Non-pigmented ciliary epithelial cell (primary cell): ENCODE measurements around the gene ARHGAP27.
A peak's percentile ranks its signal among the peaks of the same experiment; 100 is the strongest.

ENCODE experiments used
- DNase-seq: peaks from one replicate; pipeline ENCODE4 v3.0.0-alpha.2; 2010; ENCODE audit warnings: low read depth

ARHGAP27 gene

GRCh38 chr17:45385331-45385997 lies 47.2 kb downstream of the ARHGAP27 start:
- peak; percentile 28 for DNase-seq

GRCh38 chr17:45384789-45385262 lies 47.8 kb downstream of the ARHGAP27 start:
- no peak for DNase-seq

DNA sequence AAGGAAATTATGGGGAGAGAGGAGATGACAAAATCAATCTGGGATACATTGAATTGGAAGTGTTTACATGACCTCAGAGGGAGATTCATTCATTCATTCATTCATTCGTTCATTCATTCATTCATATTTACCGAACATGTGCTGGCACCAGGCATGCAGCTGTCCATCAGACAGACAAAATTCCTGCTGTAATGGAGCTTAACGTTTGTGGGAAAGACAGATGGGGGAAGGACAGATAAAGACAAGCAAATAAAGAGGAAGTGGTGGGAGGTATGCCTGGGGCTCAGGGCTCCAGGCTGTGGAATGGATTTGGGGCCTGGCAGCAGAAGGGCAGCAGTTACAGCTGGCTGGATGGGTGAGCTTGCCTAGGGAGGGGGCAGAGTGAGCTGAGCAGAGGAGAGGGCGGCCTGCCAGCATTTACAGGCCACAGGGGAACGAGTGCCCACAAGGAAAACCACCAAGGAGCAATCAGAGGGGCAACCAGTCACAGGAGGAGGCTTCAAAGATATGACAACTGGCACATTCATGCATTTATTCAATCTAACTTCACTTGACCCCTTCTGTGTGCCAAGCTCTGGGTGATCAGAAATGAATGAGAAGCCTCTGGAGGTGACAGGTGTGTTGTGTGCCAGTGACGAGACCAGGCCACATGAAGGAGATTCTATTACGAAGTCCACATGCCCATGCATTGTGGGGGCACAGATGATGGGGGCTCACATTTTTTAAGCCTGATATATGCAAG lies 48.5 kb downstream of the ARHGAP27 start:
- DNase-seq: no peak

DNA sequence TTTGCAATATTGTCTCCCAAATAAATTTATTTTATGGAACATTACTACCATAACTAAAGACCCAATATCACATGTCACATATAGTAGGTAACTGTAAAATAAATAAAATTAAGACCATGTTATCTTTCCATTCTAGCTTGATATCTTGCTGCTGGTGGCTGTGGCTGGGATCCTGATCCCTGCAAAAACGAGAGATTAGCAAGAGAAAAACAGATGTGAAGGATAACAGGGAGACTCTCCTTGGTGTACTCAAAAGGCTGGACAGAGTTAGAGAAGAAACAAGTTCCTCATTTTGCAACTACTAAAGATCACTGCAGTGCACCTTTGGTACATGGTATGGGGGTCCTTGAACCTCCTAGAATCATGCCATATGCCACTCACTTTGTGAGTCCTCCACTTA lies 49.7 kb downstream of the ARHGAP27 start:
- DNase-seq: no peak

GRCh38 chr17:45382226-45382625 lies 50.4 kb downstream of the ARHGAP27 start:
- DNase-seq: no peak

- DNase-seq: no peak
These were observed 51.7 kb downstream of the ARHGAP27 start for GRCh38 chr17:45380991-45381390.

DNA sequence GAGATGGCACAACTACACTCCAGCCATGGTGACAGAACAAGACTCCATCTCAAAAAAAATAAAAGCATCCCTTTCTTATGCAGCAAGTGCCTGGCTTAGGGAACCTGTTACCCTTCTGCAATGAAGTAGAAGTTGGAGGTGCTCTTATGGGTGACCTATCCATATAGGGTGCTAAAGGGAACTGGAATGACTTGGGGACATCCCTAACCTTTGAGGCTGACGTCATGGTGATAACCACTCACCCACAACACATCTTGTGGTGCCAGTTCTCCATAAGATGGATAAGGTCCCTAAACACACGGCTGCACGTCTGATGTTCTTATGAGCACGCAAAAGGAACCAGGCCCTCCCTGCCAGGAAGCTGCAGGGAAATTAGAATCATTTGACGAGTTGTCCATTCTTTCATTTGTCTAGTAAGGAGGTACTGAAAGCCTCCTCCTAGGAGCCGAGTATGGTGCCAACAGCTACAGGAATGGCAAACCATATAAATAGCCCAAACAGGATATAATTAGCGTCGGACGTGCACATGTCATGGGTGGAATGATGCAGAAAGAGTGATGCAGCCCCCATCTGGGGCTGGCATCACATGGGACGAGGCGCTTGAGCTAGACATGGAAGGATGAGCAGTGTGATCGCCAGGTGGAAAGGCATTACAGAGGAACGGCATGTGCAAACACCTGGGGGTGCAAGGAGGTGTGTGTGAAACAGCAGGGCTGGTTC lies 52.5 kb downstream of the ARHGAP27 start:
- DNase-seq: no peak

GRCh38 chr17:45377401-45377800 lies 55.3 kb downstream of the ARHGAP27 start:
- DNase-seq: no peak

DNA sequence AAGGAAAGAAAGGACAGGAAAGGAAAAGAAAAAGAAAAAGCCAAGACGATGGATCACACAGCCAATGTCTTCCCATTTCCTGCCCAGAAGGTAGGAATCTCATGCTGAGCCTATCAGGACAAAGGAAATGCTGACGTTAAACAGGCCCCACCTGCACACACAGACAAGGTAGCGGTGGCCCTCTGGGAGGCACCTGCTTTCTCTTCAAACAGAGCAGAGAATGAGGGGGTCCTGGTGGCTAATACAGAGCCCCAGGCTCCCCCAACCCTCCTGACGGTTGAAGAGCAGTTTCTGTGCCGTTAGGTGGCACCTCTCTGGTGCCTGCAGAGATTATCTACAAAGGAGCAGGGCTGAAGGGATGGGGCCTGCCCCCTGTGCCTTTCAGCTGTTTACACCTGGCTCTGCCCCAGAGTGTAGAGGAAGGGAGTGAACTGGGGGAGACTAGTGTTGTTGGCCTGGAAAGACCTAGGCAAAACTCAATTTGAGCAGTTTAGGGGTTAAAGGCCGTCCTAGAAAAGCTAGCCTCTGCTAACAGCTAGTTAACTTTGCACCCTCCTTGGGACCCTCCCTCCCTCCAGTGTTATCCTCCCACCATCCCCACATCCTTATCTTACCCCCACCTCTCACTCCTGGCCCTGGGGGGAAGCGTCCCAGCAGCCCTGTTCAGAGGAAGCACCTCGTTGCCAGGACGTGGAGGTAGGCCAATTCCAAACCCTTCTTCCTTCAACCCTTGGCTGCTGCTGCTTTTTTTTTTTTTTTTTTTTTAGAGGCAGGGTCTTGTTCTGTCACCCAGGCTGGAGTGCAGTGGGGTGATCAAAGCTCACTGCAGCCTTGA lies 56.3 kb downstream of the ARHGAP27 start:
- no peak for DNase-seq

DNA sequence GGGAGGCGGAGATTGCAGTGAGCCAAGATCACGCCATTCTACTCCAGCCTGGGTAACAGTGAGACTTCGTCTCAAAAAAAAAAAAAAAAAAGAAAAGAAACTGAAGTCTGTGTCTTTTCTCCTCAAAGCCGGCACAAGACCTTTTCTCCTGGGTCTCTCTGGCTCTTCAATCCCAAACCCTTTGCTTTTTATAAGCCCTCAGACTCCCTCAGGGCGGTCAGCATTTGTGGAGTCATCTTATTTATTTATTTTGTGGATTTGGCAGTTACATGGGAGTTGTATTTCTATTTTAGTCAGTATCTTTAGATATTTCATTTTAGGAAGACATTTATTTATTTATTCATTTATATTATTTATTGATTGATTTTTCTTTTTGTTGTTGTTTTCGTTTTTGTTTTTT lies 58.2 kb downstream of the ARHGAP27 start:
- no peak for DNase-seq

GRCh38 chr17:45372325-45372869 lies 60.3 kb downstream of the ARHGAP27 start:
- DNase-seq: no peak

DNA sequence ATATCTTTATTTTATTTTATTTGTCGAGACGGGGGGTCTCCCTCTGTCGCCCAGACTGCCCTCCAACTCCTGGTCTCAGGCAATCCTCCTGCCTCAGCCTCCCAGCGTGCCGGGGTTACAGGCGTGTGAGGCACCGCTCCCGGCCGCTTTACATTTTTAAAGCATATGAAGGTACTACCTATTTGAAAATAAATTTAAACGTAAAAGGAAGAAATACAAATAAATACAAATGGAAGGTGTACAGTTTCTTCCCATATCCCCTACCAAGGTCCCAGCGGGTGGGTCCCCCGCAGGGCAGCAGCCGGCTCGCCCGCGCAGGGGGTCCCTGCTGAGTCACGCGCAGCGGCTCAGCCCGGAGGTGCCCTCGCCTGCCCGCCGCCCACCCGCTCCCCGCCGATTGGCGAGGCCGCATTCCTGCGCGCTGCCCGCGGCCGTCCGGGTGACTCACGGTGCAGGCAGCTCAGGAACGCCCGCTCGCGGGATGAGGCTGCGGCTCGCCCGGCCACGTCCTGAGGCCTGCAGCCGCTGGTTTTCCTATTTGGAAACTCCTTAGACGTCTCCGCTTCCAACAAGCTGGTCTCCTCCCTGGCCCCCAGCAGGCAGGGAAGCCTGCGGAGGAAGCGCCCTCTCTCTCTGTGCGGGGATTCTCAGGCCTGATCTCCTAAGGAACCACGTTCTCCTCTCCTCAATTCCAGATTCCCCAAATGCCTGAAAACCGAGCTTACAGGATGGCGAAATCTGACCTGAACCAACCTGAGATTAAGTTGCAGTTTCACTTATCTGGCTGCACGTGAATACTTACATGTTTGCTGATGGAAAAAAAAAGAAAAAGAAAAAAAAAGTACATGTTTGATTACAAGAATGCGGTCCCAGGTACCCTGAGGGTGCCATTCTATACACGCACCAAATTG lies 61.0 kb downstream of the ARHGAP27 start:
- DNase-seq: peak; percentile 79

DNA sequence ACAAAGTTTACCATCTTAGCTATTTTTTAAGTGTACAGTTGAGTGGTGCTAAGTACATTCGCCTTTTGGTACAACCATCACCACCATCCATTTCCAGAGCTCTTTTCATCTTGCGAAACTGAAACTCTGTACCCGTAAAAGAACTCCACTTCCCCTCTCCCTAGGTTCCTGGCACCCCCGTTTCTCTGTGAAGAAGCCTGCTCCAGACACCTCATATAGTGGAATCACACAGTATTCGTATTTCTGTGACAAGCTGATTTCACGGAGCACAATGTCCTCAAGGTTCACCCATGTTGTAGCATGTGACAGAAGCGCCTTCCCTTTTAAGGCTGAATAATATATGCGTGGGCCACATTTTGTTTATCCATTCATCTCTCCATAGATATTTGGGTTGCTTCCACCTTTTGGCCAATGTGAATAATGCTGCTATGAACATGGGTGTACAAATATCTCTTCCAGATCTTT lies 61.7 kb downstream of the ARHGAP27 start:
- DNase-seq: no peak

- no peak for DNase-seq
These were observed 63.2 kb downstream of the ARHGAP27 start for GRCh38 chr17:45369421-45369820.

GRCh38 chr17:45368651-45369050 lies 64.0 kb downstream of the ARHGAP27 start:
- peak; percentile 44 for DNase-seq

- DNase-seq: no peak
These were observed 65.5 kb downstream of the ARHGAP27 start for GRCh38 chr17:45367216-45367615.

GRCh38 chr17:45366691-45367090 lies 66.0 kb downstream of the ARHGAP27 start:
- no peak for DNase-seq

DNA sequence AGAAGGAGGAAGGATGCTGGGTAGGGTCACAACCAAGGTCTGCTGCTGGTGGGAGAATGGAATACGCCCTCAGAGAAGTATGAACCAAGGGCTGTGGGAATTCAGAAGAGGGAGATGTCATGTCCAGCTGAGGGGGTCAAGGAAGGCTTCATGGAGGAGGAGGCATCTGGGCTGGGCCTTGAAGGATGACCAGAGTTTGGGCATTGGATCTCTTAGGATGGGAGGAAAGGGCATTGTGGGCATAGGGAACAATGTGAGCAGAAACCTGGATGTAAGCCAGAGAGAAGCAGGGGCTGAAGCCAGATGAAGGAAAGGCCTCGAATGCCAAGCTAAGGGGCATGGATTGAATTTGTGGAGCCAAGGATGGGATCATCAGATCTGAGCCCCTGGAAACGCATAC lies 66.6 kb downstream of the ARHGAP27 start:
- no peak for DNase-seq

DNA sequence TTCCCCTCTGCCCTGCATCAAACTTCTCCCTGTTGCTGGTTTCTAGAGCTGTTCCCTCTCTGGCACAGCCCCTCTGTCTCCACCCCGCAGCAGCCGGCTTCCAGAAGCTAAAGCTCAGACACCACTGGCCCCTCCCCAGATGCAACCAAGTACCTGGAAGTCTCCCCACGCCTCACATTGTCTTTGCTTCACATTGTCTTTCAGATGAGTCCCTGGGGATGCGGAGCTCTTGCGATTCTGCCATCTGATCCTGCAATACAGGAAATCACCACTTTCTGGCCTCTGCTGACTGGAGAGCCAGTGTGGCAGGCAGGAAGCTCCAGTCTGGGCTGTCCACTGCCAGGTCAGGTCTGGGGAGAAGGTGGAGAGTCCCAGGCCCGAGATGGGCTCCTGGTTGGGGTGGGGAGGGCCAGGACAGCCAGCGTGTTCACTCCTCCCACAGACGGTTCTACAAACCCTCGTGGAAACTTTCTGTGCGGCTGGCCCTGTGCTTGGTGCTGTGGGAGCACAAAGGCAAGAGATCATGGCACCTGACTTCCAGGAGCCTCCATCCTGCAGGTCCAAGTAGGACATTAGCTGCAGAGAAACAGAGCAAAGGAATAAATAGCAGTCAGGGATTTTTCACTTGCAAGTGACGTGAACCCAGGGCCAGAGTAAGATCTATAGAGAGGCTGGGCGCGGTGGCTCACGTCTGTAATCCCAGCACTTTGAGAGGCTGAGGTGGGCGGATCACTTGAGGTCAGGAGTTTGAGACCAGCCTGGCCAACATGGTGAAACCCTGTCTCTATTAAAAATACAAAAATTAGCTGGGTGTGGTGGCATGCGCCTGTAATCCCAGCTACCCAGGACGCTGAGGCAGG lies 67.9 kb downstream of the ARHGAP27 start:
- DNase-seq: no peak

- DNase-seq: no peak
These were observed 69.2 kb downstream of the ARHGAP27 start for GRCh38 chr17:45363498-45363897.
